HPDE6-E6E7 (cell line): Measurements from ENCODE around the gene TTYH1.

Experiments used
- DNase-seq: peaks from one replicate; pipeline ENCODE4 v3.0.0; 2011; ENCODE audit warnings: missing footprints; ENCODE audit errors: extremely low spot score

The TTYH1 gene

GRCh38 chr19:54422136-54422535 lies 6.9 kb downstream of the TTYH1 start:
- DNase-seq, result no peak

- no peak for DNase-seq
These were observed 8.9 kb downstream of the TTYH1 start for GRCh38 chr19:54424201-54424600.

GRCh38 chr19:54424660-54425381 lies 9.6 kb downstream of the TTYH1 start:
- DNase-seq, result no peak

- DNase-seq, result no peak
These were observed 10.1 kb downstream of the TTYH1 start for GRCh38 chr19:54425382-54425723.

- no peak for DNase-seq
These were observed 11.1 kb downstream of the TTYH1 start for GRCh38 chr19:54426291-54426931.

- no peak for DNase-seq
These were observed 12.3 kb downstream of the TTYH1 start for GRCh38 chr19:54427586-54427985.

GRCh38 chr19:54428323-54429175 lies 13.3 kb downstream of the TTYH1 start:
- no peak for DNase-seq

GRCh38 chr19:54429176-54429495 lies 13.9 kb downstream of the TTYH1 start:
- no peak for DNase-seq

- DNase-seq, result no peak
These were observed 14.4 kb downstream of the TTYH1 start for GRCh38 chr19:54429545-54430227.

- no peak for DNase-seq
These were observed 15.3 kb downstream of the TTYH1 start for GRCh38 chr19:54430306-54431254.

GRCh38 chr19:54431255-54431838 lies 16.1 kb downstream of the TTYH1 start:
- no peak for DNase-seq

- peak; percentile 82 for DNase-seq
These were observed 17.0 kb downstream of the TTYH1 start for GRCh38 chr19:54432144-54432738.

- no peak for DNase-seq
These were observed 18.4 kb downstream of the TTYH1 start for GRCh38 chr19:54433697-54434096.

GRCh38 chr19:54434112-54434872 lies 19.0 kb downstream of the TTYH1 start:
- DNase-seq, result no peak

GRCh38 chr19:54434873-54435214 lies 19.6 kb downstream of the TTYH1 start:
- no peak for DNase-seq

- DNase-seq, result no peak
These were observed 20.3 kb downstream of the TTYH1 start for GRCh38 chr19:54435551-54436016.

- DNase-seq, result no peak
These were observed 20.8 kb downstream of the TTYH1 start for GRCh38 chr19:54436031-54436523.

GRCh38 chr19:54436628-54437252 lies 21.5 kb downstream of the TTYH1 start:
- no peak for DNase-seq
